Caco-2 (cell line): ENCODE results near the gene SMYD3. TPM values are rescaled to one million over a fixed set of nuclear protein-coding genes. Genes with fewer than 3 reads are reported as not detected.

Source experiments
- BruUV-seq: library from RNA; stranded (reverse); fragments of 400-500 nt; replicated peaks from 2 replicates; lab custom pipeline; 2021; lab: Mats Ljungman, UMichigan
- CTCF ChIA-PET: fragments of 300-600 bp; sonication (Branson Sonifier 250); formaldehyde crosslinking; loops from one replicate; lab custom pipeline; 2022; ENCODE audit warnings: antibody characterized with exemption; lab: Charles Lee
- POLR2A ChIA-PET: fragments of 300-600 bp; sonication (Branson Sonifier 250); formaldehyde crosslinking; loops from one replicate; lab custom pipeline; 2022; ENCODE audit warnings: antibody characterized with exemption; lab: Charles Lee
- DNase-seq, 2 experiments: peaks; one replicate each; pipeline versions ENCODE4 v3.0.0 to v3.0.0-alpha.2; 2020 to 2022
- H3K27me3 ChIP-seq: replicated peaks from 2 replicates; pipeline ENCODE4 v1.6.0; 2011; ENCODE audit warnings: low read length; ENCODE audit not compliant: control insufficient read depth, insufficient read depth
- H3K36me3 ChIP-seq: 2 replicates; pipeline ENCODE4 v1.5.1; 2011; ENCODE audit warnings: low read length; ENCODE audit not compliant: control insufficient read depth, insufficient read depth
- H3K4me1 ChIP-seq: fragments of 250-450 bp; sonication (Bioruptor Pico); 2 replicates; pipeline ENCODE4 v1.5.1; 2020; ENCODE audit warnings: mild to moderate bottlenecking
- H3K4me3 ChIP-seq: 2 replicates; pipeline ENCODE4 v1.5.1; 2011; ENCODE audit warnings: low read depth, mild to moderate bottlenecking, control low read depth, low read length
- H3K9me3 ChIP-seq: fragments of 250-450 bp; sonication (Bioruptor Pico); 2 replicates; pipeline ENCODE4 v1.5.1; 2020; ENCODE audit warnings: mild to moderate bottlenecking, moderate library complexity
- H3K27ac Mint-ChIP-seq: one replicate; pipeline ENCODE4 v1.8.0; 2022; ENCODE audit warnings: mixed read lengths; ENCODE audit not compliant: unreplicated experiment
- H3K27me3 Mint-ChIP-seq: one replicate; pipeline ENCODE4 v1.8.0; 2022; ENCODE audit warnings: mixed read lengths; ENCODE audit not compliant: insufficient read depth, unreplicated experiment
- H3K36me3 Mint-ChIP-seq: one replicate; pipeline ENCODE4 v1.8.0; 2022; ENCODE audit warnings: mild to moderate bottlenecking, mixed read lengths; ENCODE audit not compliant: insufficient read depth, unreplicated experiment
- H3K4me1 Mint-ChIP-seq: one replicate; pipeline ENCODE4 v1.8.0; 2022; ENCODE audit warnings: low read depth, mixed read lengths; ENCODE audit not compliant: unreplicated experiment
- H3K4me3 Mint-ChIP-seq: one replicate; pipeline ENCODE4 v1.8.0; 2022; ENCODE audit warnings: mild to moderate bottlenecking, moderate library complexity, mixed read lengths; ENCODE audit not compliant: unreplicated experiment
- H3K9me3 Mint-ChIP-seq: one replicate; pipeline ENCODE4 v1.8.0; 2022; ENCODE audit warnings: mixed read lengths; ENCODE audit not compliant: unreplicated experiment
- CTCF ChIP-seq, 2 experiments: fragments of 200-600 bp in 1 of 2; IDR thresholded peaks; 1 replicate in 1 of 2; 2 replicates in 1 of 2; pipeline versions ENCODE4 v1.5.1 to v1.8.0; 2011 to 2022; ENCODE audit warnings: antibody characterized with exemption in 1 of 2, control low read depth in 1 of 2, inconsistent platforms in 1 of 2, low read depth in 1 of 2, low read length in 1 of 2, mild to moderate bottlenecking in 1 of 2, moderate library complexity in 1 of 2; ENCODE audit not compliant: insufficient read depth in 1 of 2, severe bottlenecking in 1 of 2, unreplicated experiment in 1 of 2
- intact Hi-C: fragments of 100-400 bp; cut with micrococcal nuclease; formaldehyde crosslinking; loops from one replicate; pipeline ENCODE4 v1.10.0; 2022; ENCODE audit not compliant: unreplicated experiment
- total RNA-seq: library from RNA; stranded (reverse); gene quantifications from 2 replicates; pipeline ENCODE4 v1.2.3, GENCODE V29; 2022

SMYD3 gene
- total RNA-seq, 1 experiment from 2014 or later = 33.0 TPM

- Mint-ChIP-seq H3K27me3 (no peaks in the 10 kb centered on the region), H3K4me3 (no peak overlapping the region), H3K27ac (no peak overlapping the region), H3K4me1 (no peaks in the 10 kb centered on the region), H3K9me3 (no peaks in the 10 kb centered on the region), H3K36me3 (no peaks in the 10 kb centered on the region)
- intact Hi-C loops = no loop called here
- H3K9me3 ChIP-seq = peaks cover 7% of the 10 kb centered on the region; the same call in 1 of the 2 replicates
- no peaks in the 10 kb centered on the region for H3K27me3 ChIP-seq
- H3K4me1 ChIP-seq = no peaks in the 10 kb centered on the region
- no peak overlapping the region for H3K4me3 ChIP-seq
- CTCF ChIA-PET = no interaction called here
- DNase-seq = no peak
- TF ChIP-seq CTCF (IDR thresholded peaks at IDR 0.05; ENCODE audit: insufficient read depth in 1 of 2, low read depth in 1 of 2, low read length in 1 of 2, severe bottlenecking in 1 of 2, unreplicated experiment in 1 of 2) = no peak
- no TSS peak for BruUV-seq
- H3K36me3 ChIP-seq = no peaks in the 10 kb centered on the region
- POLR2A ChIA-PET = no interaction called here
Measured at GRCh38 chr1:246220495-246221065, 286.5 kb downstream of the SMYD3 start.

- H3K9me3 Mint-ChIP-seq = no peaks in the 10 kb centered on the region
- Histone ChIP-seq H3K4me1 (peaks cover 2% of the 10 kb centered on the region), H3K27me3 (no peaks in the 10 kb centered on the region), H3K36me3 (no peaks in the 10 kb centered on the region), H3K9me3 (peaks cover 7% of the 10 kb centered on the region; the same call in 1 of the 2 replicates), H3K4me3 (no peak overlapping the region)
- BruUV-seq = no TSS peak
- no peaks in the 10 kb centered on the region for H3K27me3 Mint-ChIP-seq
- CTCF ChIA-PET = no interaction called here
- TF ChIP-seq CTCF (IDR thresholded peaks at IDR 0.05; ENCODE audit: insufficient read depth in 1 of 2, low read depth in 1 of 2, low read length in 1 of 2, severe bottlenecking in 1 of 2, unreplicated experiment in 1 of 2) = no peak
- H3K4me3 Mint-ChIP-seq = no peak overlapping the region
- POLR2A ChIA-PET = no interaction called here
- no peak overlapping the region for H3K27ac Mint-ChIP-seq
- intact Hi-C loops = no loop called here
- no peaks in the 10 kb centered on the region for H3K4me1 Mint-ChIP-seq
- no peaks in the 10 kb centered on the region for H3K36me3 Mint-ChIP-seq
- DNase-seq = no peak
Measured at GRCh38 chr1:246219508-246220030, 287.5 kb downstream of the SMYD3 start.

GRCh38 chr1:246218686-246219085, 288.4 kb downstream of the SMYD3 start:
- no peak for TF ChIP-seq CTCF (IDR thresholded peaks at IDR 0.05; ENCODE audit: insufficient read depth in 1 of 2, low read depth in 1 of 2, low read length in 1 of 2, severe bottlenecking in 1 of 2, unreplicated experiment in 1 of 2)
- Mint-ChIP-seq H3K36me3 (no peaks in the 10 kb centered on the region), H3K9me3 (no peaks in the 10 kb centered on the region), H3K4me3 (no peak overlapping the region), H3K27ac (no peak overlapping the region), H3K27me3 (no peaks in the 10 kb centered on the region), H3K4me1 (no peaks in the 10 kb centered on the region)
- Histone ChIP-seq H3K36me3 (no peaks in the 10 kb centered on the region), H3K27me3 (no peaks in the 10 kb centered on the region), H3K4me1 (peaks cover 6% of the 10 kb centered on the region), H3K4me3 (no peak overlapping the region), H3K9me3 (peaks cover 7% of the 10 kb centered on the region; the same call in 1 of the 2 replicates)
- POLR2A ChIA-PET = no interaction called here
- intact Hi-C loops = no loop called here
- no peak for DNase-seq
- CTCF ChIA-PET = no interaction called here
- no TSS peak for BruUV-seq
